ENCODE measurements around the gene ZSCAN1.
"Not testable (repeated sequence)": the region's sequence is repeated elsewhere in the genome, so short reads cannot be mapped to it uniquely, and the experiment has no call there.

ZSCAN1 gene, protein sequence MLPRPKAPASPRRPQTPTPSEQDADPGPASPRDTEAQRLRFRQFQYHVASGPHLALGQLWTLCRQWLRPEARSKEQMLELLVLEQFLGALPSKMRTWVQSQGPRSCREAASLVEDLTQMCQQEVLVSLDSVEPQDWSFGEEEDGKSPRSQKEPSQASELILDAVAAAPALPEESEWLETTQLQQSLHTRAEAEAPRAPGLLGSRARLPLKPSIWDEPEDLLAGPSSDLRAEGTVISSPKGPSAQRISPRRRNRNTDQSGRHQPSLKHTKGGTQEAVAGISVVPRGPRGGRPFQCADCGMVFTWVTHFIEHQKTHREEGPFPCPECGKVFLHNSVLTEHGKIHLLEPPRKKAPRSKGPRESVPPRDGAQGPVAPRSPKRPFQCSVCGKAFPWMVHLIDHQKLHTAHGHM

DNA sequence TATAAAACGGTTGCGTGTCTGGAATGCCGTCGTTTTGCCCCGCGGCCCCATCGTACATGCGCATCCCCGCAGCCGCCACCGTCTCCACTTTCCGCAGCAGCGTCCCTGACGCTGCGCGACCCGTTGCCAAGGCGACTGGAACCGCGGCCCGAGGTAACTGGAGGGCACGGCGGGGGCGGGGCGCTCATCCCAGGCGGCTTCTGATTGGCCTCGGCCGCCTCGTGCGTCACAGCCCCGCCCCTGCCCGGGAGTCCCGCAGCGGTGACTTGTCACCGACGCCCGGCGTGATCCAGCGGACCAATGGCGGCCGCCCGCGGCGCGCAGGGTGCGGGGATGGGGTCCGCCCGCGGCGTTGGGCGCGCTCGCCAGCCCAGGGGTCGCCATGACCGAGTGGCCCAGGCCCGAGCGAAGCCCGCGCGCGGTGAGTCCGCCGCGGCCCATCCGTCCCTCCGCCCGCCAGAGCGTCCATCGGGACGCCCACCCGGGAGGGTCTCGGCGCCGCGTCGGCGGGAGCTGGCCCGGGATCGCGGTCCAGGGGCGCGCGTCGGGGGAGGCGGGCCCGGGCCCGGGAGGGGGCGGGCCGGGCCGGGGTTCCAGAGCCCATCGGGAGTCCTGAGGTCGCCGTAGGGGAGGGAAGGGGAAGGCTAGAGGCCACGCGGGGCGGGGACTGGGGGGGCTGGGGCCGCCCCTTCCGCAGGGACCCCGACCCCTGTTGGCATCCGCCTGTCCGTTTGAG, at the start of gene ZSCAN1:
TSS of gene ZSCAN1 (plus strand) at position 285 of the 736 bp plus-strand sequence. CDS start 3,812 bp downstream, outside the sequence.
- no peak for DNase-seq

DNA sequence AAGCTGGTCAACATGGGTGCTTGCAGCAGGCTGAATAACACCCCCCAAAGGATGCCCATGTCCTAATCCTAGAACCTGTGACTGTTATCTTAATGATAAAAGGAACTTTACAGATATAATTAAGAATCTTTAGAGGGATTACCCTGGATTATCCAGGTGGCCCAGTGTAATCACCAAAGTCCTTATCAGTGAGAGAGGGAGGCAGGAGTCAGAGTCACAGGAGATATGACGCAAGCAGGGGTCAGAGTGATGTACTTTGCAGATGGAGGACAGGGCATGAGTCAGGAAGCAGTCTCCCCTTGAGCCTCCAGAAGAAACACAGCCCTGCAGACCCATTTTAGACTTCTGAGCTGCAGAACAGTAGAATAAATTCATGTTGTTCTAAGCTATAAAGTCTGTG, 41.0 kb upstream of the ZSCAN1 start:
- no peak for DNase-seq

GRCh38 chr19:58000677-58001076, 33.1 kb upstream of the ZSCAN1 start:
- no peak for DNase-seq

DNA sequence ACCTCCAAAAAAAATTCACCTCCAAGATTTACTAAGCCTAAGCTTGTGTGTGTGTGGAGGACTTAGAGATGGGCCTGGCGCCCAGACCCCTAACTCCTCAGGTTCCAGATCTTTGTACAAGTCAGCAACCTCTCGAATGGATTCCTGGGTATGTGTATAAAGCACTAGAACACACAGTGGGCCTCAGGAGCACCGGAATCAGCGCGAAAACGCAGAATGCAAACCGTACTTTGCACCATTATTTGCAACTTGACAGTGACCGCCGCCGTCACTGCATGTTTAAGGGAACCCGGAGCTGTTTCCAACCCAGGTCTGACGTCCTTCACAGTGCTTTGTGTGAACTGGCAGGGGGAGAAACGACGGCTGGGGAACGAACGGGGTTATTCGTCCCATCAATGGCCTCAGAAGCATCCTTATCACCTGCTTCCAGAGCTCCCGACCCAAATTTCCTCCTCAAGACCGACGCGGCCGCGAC, 31.9 kb upstream of the ZSCAN1 start:
- no peak for DNase-seq

DNA sequence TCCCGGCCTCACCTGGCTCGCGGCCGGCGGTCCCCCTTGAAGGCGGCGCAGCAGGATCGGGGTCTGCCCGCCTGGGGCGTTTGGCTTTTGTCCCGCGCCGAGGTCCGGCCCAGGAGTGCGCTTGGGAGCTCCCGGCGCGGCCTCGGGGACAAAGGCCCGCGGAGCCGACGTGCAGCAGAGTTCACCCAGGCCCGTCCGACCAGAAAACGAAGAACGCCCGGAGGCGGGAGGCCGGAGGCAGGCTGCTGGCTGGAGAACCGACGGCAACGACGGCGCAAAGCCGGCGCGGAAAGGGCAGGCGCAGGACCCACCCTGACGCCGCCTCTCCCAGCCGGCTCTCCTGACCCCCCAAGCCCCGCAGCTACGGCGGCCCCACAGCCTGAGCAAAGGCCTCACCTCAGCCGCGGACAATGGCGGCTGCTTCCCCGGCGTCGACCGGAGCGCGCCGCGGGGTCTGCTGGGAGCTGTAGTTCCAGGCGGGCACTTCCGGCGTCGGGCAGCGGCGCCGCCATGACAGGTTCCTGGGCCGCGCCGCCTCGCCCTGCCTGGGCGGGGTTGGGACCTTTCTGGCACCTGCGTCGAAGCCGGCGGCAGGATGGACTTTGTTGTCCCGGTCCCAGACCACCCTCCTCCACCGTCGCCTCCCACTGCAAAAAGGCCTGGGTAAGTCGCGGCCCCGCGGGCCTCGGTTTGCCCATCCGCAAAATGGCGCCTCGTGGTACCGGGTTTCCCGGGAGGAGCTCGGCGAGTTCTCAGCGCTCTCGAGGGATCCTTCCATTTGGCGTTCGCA, 31.2 kb upstream of the ZSCAN1 start, which contains the start of gene ZNF606:
TSS of gene ZNF606 (minus strand) at position 437 of the 790 bp plus-strand sequence. CDS start 1,501 bp downstream, outside the sequence.
- DNase-seq, result peak; percentile 88

- DNase-seq, result no peak
Measured at GRCh38 chr19:58003174-58003828, 30.5 kb upstream of the ZSCAN1 start.

DNA sequence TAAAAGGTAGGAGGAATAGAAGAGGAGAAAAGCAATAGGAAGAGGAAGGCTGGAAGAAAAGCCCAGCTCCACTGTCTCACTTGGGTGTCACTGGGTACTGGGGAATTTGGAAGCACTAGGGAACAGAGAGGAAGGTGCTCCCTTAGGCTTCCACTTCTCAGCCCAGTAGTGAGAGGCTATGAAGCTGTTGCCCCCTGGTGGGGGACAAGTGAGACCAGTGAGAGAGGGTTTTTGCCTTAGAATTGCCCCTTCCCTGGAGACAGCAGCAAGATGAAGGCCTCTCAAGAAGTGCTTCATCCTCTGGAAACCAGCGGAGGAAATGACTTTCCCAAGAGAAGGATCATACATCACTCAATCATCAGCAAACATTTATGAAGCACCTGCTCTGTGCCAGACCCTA, 26.5 kb upstream of the ZSCAN1 start:
- DNase-seq, result no peak

- not testable (repeated sequence) for DNase-seq
Measured at GRCh38 chr19:58008877-58009276, 24.9 kb upstream of the ZSCAN1 start.

DNA sequence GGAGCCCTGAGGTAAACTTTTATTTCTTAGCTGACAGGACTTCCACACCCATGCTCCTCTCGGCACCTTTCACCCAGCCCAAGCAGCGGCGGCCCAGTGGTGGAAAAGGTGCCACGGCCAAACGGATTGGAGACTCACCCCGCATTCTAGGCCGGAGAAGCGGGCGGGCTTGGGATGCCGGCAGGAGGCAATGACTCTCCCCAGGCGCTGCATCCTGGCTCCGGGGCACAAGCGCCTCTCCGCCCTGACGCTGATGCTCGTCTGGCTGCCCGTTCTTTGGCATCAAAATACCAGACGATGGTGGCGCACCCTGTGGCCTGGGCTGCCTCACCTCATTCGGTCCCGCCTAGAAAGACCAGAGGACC, 24.5 kb upstream of the ZSCAN1 start:
- DNase-seq, result no peak

- DNase-seq, result peak; percentile 24
Measured at GRCh38 chr19:58009666-58010301, 24.0 kb upstream of the ZSCAN1 start.

DNA sequence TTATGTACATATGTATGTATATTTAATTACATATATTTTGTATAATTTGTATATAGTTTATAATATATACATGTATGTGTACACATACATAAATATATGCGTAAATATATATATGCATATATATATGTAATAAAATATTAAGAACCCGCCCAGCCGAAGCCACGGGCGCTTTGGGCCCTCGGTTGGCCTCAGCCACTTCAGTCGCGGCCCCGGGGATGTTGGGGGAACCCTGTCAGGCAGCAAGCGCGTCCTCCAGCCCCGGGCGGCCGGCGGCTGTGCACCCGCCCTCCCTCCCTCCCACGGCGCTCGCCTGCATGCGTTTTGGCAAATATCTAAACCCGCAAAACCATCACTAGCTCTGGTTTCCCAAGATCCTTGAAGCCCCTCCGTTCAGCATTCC, 23.3 kb upstream of the ZSCAN1 start:
- DNase-seq, result no peak

- no peak for DNase-seq
Measured at GRCh38 chr19:58014141-58014540, 19.7 kb upstream of the ZSCAN1 start.

DNA sequence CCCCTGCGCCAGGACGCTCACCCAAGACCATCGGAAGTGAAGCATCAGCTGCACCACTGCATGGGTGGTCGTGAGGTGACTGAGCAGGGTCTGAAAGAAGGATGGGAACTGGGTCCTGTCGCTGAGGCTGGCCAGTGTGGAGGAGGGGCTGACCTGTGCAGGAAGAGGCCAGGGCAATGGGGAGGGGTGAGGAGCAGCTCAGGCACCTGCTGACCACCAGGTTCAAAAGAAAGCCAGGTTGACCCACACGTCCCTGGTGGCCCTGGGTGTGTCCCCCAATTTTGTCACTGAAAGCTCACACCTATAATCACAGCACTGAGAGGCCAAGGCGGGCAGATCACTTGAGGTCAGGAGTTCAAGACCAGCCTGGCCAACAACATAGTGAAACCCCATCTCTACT, 13.7 kb upstream of the ZSCAN1 start:
- DNase-seq, result no peak

DNA sequence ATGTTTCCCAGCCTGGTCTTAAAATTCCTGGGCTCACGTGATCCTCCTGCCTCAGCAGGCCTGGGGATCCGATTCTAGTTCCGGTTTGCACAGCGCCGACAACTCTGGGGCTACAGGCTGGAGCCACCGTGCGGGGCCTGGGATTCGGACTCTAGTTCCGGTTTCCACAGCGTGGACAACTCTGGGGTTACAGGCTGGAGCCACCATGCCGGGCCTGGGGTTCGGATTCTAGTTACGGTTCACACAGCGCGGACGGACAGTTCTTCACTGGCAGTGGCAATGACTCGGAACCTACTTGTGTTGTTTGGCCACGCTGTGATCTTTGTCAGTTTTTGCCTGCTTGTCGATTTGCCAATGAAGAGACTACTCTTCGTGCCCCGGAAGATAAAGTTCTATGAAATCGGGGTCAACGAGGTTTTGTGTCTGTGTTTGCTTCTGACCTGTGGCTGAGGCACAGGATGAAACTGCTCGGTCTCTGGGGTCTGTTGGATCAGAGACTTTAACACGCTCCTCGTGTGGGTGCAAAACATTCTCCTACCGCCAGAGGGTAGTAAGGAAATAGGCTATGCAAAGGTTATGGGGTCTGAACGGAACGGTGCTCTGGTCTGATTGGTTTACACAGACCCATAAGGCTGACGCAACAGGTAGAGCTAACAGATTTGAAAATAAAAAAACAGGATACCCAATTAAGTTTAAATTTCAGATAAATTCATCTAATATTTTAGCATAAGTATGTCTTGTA, 12.1 kb upstream of the ZSCAN1 start:
- DNase-seq, result peak; percentile 27

GRCh38 chr19:58022283-58022660, 11.6 kb upstream of the ZSCAN1 start:
- no peak for DNase-seq

DNA sequence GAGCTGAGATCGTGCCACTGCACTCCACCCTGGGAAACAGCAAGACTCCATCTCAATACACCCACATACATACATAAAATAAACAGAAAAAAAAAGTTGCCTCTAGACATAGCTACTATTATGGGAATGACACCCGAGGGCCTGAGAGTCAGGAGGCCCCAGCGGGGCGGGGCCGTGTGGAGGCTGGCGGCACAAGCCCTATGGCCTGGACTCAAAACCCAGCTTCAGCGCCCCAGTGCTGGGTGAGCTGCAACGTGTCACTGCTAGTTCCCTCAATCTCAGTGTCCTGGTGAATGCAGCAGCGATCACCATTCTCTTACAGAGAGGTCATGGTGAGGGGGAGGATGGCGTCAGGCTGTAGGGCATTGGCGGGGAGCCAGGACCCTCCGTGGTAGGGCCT, 9.2 kb upstream of the ZSCAN1 start:
- DNase-seq, result no peak

DNA sequence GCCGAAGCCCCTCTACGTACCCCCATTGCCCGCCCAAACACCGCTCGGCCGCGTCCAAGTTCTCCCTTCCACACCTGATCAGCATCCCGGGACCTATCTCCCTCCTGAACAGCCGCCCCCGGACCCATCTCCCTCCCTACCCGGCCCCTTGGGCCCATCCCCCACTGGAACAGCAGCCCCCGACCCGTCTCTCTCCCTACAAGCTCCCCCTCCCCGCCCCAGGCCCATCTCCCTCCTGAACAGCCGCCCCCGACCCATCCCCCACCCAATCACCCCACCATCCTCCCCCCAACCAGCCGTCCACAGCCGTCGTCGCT, 610 bp downstream of the ZSCAN1 start:
- no peak for DNase-seq

DNA sequence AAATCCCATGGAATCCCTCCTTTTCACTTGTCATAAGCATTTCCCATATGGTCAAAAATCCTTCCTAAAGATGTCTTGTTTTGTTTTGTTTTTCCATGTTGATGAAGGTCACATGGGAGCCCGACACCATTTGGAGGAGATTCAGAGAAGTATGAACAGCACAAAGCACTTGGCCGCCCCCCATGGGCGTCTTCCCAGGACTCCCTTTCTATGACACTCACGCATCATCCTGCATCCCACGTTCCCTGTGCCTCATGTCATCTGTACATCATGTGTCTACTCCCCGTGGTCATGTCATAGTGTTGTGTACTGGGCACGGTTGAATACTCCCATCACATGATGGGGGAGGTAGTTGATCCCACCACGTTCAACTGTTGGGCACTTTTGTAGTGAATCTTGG, 2.0 kb downstream of the ZSCAN1 start:
- DNase-seq, result no peak

GRCh38 chr19:58037927-58038687, 4.3 kb downstream of the ZSCAN1 start:
- DNase-seq, result no peak

GRCh38 chr19:58038688-58039204, 4.9 kb downstream of the ZSCAN1 start:
- DNase-seq, result no peak

Measured in activated naive CD4-positive, alpha-beta T cell treated with anti-CD3 and anti-CD28 coated beads, Interleukin-2, amount 50 U/mL, for 16 hours (primary cell).